Endothelial cell of umbilical vein (primary cell): ENCODE data around the gene HEPHL1. TPM values are rescaled to one million over a fixed set of nuclear protein-coding genes. Genes with fewer than 3 reads are reported as not detected.

Source experiments
- BruUV-seq: library from RNA; stranded (reverse); fragments of 400-500 nt; replicated peaks from 2 replicates; lab custom pipeline; 2021; lab: Mats Ljungman, UMichigan
- CTCF ChIA-PET: fragments of 300-600, 350-600 bp; sonication (Branson Sonifier 250); formaldehyde crosslinking; loops from one replicate; lab custom pipeline; 2021; ENCODE audit warnings: antibody characterized with exemption, inconsistent platforms; lab: Charles Lee
- POLR2A ChIA-PET: fragments of 300-600, 350-600 bp; sonication (Branson Sonifier 250); formaldehyde crosslinking; loops from one replicate; lab custom pipeline; 2021; ENCODE audit warnings: antibody characterized with exemption, inconsistent platforms; lab: Charles Lee
- DNase-seq: peaks from one replicate; pipeline ENCODE4 v3.0.0-alpha.2; 2011; ENCODE audit warnings: low read depth, low spot score
- FAIRE-seq: peaks from 2 replicates; lab custom pipeline; 2011; peaks lifted over from hg19 to GRCh38; lab: Jason Lieb, UNC
- H2AFZ ChIP-seq: 2 replicates; pipeline ENCODE4 v1.6.0; 2012; ENCODE audit warnings: low read depth, low read length, control low read depth, inconsistent platforms
- H3K27ac ChIP-seq: 2 replicates; pipeline ENCODE4 v1.5.1; 2011; ENCODE audit warnings: low read depth, mild to moderate bottlenecking, control low read depth, low read length, moderate library complexity; ENCODE audit not compliant: insufficient read depth
- H3K27me3 ChIP-seq, 2 experiments: 2 replicates each; pipeline versions ENCODE4 v1.6.0 to v1.6.1; 2011; ENCODE audit warnings: low read length in 2 of 2, mixed read lengths in 1 of 2; ENCODE audit not compliant: control insufficient read depth in 2 of 2, insufficient read depth in 2 of 2
- H3K36me3 ChIP-seq, 2 experiments: 2 replicates in 1 of 2; 3 replicates in 1 of 2; pipeline ENCODE4 v1.5.1; 2011; ENCODE audit warnings: low read length in 2 of 2, mild to moderate bottlenecking in 1 of 2, moderate library complexity in 1 of 2; ENCODE audit not compliant: control insufficient read depth in 2 of 2, insufficient read depth in 2 of 2; ENCODE audit errors: extremely low read depth in 1 of 2
- H3K4me1 ChIP-seq: 3 replicates; pipeline ENCODE4 v1.5.1; 2011; ENCODE audit warnings: mild to moderate bottlenecking, low read length; ENCODE audit not compliant: control insufficient read depth, insufficient read depth; ENCODE audit errors: extremely low read depth
- H3K4me2 ChIP-seq: 2 replicates; pipeline ENCODE4 v1.6.1; 2011; ENCODE audit warnings: low read length, control low read depth, mixed read lengths; ENCODE audit not compliant: insufficient read depth
- H3K4me3 ChIP-seq, 3 experiments: fragments of 200-600 bp in 1 of 3; sonication (generic), shearing (Covaris generic) in 1 of 3; replicated peaks in 1 of 3; 2 replicates each; pipeline ENCODE4 v1.5.1; 2011 to 2016; ENCODE audit warnings: control low read depth in 3 of 3, low read length in 3 of 3, mild to moderate bottlenecking in 2 of 3, inconsistent platforms in 1 of 3, low read depth in 1 of 3, moderate library complexity in 1 of 3; ENCODE audit not compliant: insufficient read depth in 1 of 3
- H3K79me2 ChIP-seq: 2 replicates; pipeline ENCODE4 v1.6.0; 2012; ENCODE audit warnings: low read length, inconsistent platforms; ENCODE audit not compliant: control insufficient read depth, insufficient read depth
- H3K9ac ChIP-seq: replicated peaks from 2 replicates; pipeline ENCODE3; 2011; ENCODE audit warnings: low read length, control low read depth; ENCODE audit not compliant: insufficient read depth; ENCODE audit errors: extremely low read depth
- H3K9me1 ChIP-seq: replicated peaks from 3 replicates; pipeline ENCODE4 v1.6.0; 2011; ENCODE audit warnings: mild to moderate bottlenecking, low read length; ENCODE audit not compliant: control insufficient read depth, insufficient read depth; ENCODE audit errors: extremely low read depth
- H3K9me3 ChIP-seq: replicated peaks from 2 replicates; pipeline ENCODE4 v1.5.1; 2012; ENCODE audit warnings: low read length, inconsistent platforms; ENCODE audit not compliant: control insufficient read depth, insufficient read depth
- H4K20me1 ChIP-seq: replicated peaks from 2 replicates; pipeline ENCODE3; 2011; ENCODE audit warnings: mild to moderate bottlenecking, low read length; ENCODE audit not compliant: control insufficient read depth, insufficient read depth; ENCODE audit errors: extremely low read depth
- CTCF ChIP-seq, 2 donors: IDR thresholded peaks; 1 replicate in 1 of 2; 2 replicates in 1 of 2; pipeline ENCODE4 v1.5.1; 2011; ENCODE audit warnings: low read length in 2 of 2, mild to moderate bottlenecking in 2 of 2, moderate library complexity in 2 of 2, control low read depth in 1 of 2, inconsistent platforms in 1 of 2, low read depth in 1 of 2; ENCODE audit not compliant: insufficient read depth in 1 of 2; ENCODE audit errors: extremely low read depth in 1 of 2
- EZH2 ChIP-seq: IDR thresholded peaks from 2 replicates; pipeline ENCODE4 v1.6.1; 2012; ENCODE audit warnings: borderline replicate concordance, low read depth, mild to moderate bottlenecking, moderate library complexity, low read length, inconsistent platforms; ENCODE audit not compliant: severe bottlenecking
- FOS ChIP-seq: IDR thresholded peaks from 2 replicates; pipeline ENCODE4 v1.6.1; 2011; ENCODE audit warnings: mild to moderate bottlenecking, low read length, moderate library complexity, borderline replicate concordance; ENCODE audit not compliant: insufficient read depth
- GATA2 ChIP-seq: IDR thresholded peaks from 2 replicates; pipeline ENCODE4 v1.7.0; 2011; ENCODE audit warnings: low read depth, mild to moderate bottlenecking, moderate library complexity, mixed read lengths, low read length; ENCODE audit not compliant: insufficient read length, insufficient read depth
- JUN ChIP-seq: IDR thresholded peaks from 2 replicates; pipeline ENCODE4 v1.6.1; 2011; ENCODE audit warnings: borderline replicate concordance, low read depth; ENCODE audit not compliant: insufficient read length, insufficient read depth
- MAX ChIP-seq: IDR thresholded peaks from 2 replicates; pipeline ENCODE4 v1.6.1; 2011; ENCODE audit not compliant: insufficient read depth, insufficient read length
- MYC ChIP-seq: IDR thresholded peaks from one replicate; pipeline ENCODE4 v1.6.1; 2011; ENCODE audit warnings: mild to moderate bottlenecking, low read depth, low read length
- POLR2A ChIP-seq: IDR thresholded peaks from 2 replicates; pipeline ENCODE4 v1.6.1; 2012; ENCODE audit warnings: low read depth, mild to moderate bottlenecking, control low read depth, low read length
- POLR2AphosphoS5 ChIP-seq: IDR thresholded peaks from 2 replicates; pipeline ENCODE4 v1.6.1; 2012; ENCODE audit warnings: low read depth, mild to moderate bottlenecking, control low read depth, low read length, moderate library complexity; ENCODE audit not compliant: insufficient read depth
- dilution Hi-C: fragments of 300-500 bp; cut with MboI; formaldehyde crosslinking; loops from one replicate; pipeline ENCODE4 v1.15.0; 2019; ENCODE audit warnings: low sequenced_read_pairs; ENCODE audit not compliant: extremely low pct_ligation_motif_present
- intact Hi-C: fragments of 100-400 bp; cut with micrococcal nuclease; formaldehyde crosslinking; loops from one replicate; pipeline ENCODE4 v1.10.0; 2022
- polyA plus RNA-seq, 4 experiments: library from polyadenylated mRNA; depleted of rRNA in 3 of 4; stranded (reverse) in 3 of 4; unstranded in 1 of 4; fragments of >200 nt; gene quantifications; 2 replicates each; pipeline versions ENCODE4 v1.2.1 to v1.2.3, GENCODE V29; 2011 to 2012; ENCODE audit warnings: missing spikeins in 1 of 4
- total RNA-seq: library from RNA; stranded (reverse); gene quantifications from 2 replicates; pipeline ENCODE4 v1.2.3, GENCODE V29; 2021

The HEPHL1 gene
- total and polyA plus RNA-seq, 2 donors (not counting 3 experiments of a cell fraction or from before 2014, with no cell fraction given): not detected

- intact Hi-C loops: loop anchor here (5.0 kb wide), 1 partner anchor 42 kb away; no protein-coding TSS in a partner anchor
- H4K20me1 ChIP-seq: no peaks in the 10 kb centered on the region
- H3K27me3 ChIP-seq: no peaks in the 10 kb centered on the region
- POLR2A ChIA-PET: no interaction called here
- no peaks in the 10 kb centered on the region for H3K36me3 ChIP-seq
- no peak for FAIRE-seq
- TF ChIP-seq CTCF (IDR thresholded peaks at IDR 0.05; ENCODE audit: extremely low read depth in 1 of 2, insufficient read depth in 1 of 2, low read depth in 1 of 2, low read length in 2 of 2) (no peak), EZH2 (no peak), JUN (no peak)
- DNase-seq: no peak
- no peaks in the 10 kb centered on the region for H3K9me1 ChIP-seq
- no peaks in the 10 kb centered on the region for H3K79me2 ChIP-seq
- H3K9ac ChIP-seq: no peak overlapping the region
- H3K4me3 ChIP-seq: no peak overlapping the region
- no peaks in the 10 kb centered on the region for H3K4me1 ChIP-seq
- no peak overlapping the region for H3K4me2 ChIP-seq
- no peak overlapping the region for H2AFZ ChIP-seq
- BruUV-seq: no TSS peak
- CTCF ChIA-PET: no interaction called here
- H3K9me3 ChIP-seq: peaks cover 1% of the 10 kb centered on the region
- dilution Hi-C loops: no loop called here
- H3K27ac ChIP-seq: no peak overlapping the region
Measured at GRCh38 chr11:94023856-94024255, 2.7 kb downstream of the HEPHL1 start.

GRCh38 chr11:94024547-94024946, 3.4 kb downstream of the HEPHL1 start:
- Histone ChIP-seq H3K79me2 (no peaks in the 10 kb centered on the region), H2AFZ (no peak overlapping the region), H3K36me3 (no peaks in the 10 kb centered on the region), H3K27ac (no peak overlapping the region), H3K9me1 (no peaks in the 10 kb centered on the region), H3K4me2 (no peak overlapping the region), H3K27me3 (no peaks in the 10 kb centered on the region), H3K9me3 (peaks cover 1% of the 10 kb centered on the region), H3K4me3 (no peak overlapping the region), H4K20me1 (no peaks in the 10 kb centered on the region), H3K4me1 (no peaks in the 10 kb centered on the region), H3K9ac (no peak overlapping the region)
- dilution Hi-C loops (no loop called here), intact Hi-C loops (loop anchor here (5.0 kb wide), 1 partner anchor 42 kb away; no protein-coding TSS in a partner anchor)
- ChIA-PET POLR2A (no interaction called here), CTCF (no interaction called here)
- no TSS peak for BruUV-seq
- FAIRE-seq: no peak
- TF ChIP-seq FOS: no peak
- TF ChIP-seq POLR2AphosphoS5: no peak
- no peak for TF ChIP-seq MYC
- TF ChIP-seq JUN: no peak
- no peak for TF ChIP-seq GATA2
- no peak for TF ChIP-seq CTCF (IDR thresholded peaks at IDR 0.05; ENCODE audit: extremely low read depth in 1 of 2, insufficient read depth in 1 of 2, low read depth in 1 of 2, low read length in 2 of 2)
- TF ChIP-seq EZH2: no peak
- TF ChIP-seq MAX: no peak
- no peak for TF ChIP-seq POLR2A
- no peak for DNase-seq
